ENCODE data around the gene BBS12. TPM values are rescaled to one million over a fixed set of nuclear protein-coding genes. Genes with fewer than 3 reads are reported as not detected.

The BBS12 gene
- total RNA-seq, 1 donor from 2014 or later = 4.6 TPM

DNA sequence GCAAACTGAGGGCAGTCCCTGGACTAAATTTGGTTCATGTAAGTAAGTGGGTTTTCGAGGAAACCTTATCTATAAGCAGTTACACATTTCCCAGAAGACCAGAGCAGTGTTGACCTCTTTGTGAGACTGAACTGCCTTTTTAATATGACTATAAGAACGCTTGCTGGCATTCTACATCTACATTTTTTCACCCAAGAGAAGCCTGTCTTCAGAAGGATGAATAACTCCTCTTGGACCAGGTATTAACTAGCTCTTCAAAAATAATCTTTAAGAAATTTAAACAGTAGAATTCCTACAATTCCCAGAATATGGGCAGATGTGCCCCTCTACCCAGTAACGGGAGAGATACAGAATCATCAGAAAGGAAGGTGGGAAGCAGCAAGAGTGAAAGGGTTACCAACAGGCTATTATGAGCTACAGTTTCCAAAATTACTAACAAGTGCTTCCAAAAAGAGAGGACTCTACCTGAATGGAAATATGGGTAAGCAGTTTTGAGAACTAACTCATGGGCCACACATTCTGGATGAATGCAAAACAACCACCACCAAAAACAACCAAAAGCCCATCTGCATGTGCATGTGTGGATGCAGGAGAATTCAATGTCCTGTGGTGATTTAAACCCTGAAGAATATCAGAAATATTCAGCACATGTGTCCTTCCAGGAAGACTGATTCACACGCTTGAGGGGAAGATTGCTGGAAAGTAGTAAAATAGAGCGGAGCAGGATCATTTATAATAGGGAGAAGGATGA is 17.4 kb downstream of the BBS12 start:
- no peaks in the 10 kb centered on the region for H3K9me3 Mint-ChIP-seq (ENCODE audit: unreplicated experiment)
- H3K27me3 Mint-ChIP-seq (ENCODE audit: unreplicated experiment) = peaks cover 2% of the 10 kb centered on the region
- TF ChIP-seq, protein P1, sequence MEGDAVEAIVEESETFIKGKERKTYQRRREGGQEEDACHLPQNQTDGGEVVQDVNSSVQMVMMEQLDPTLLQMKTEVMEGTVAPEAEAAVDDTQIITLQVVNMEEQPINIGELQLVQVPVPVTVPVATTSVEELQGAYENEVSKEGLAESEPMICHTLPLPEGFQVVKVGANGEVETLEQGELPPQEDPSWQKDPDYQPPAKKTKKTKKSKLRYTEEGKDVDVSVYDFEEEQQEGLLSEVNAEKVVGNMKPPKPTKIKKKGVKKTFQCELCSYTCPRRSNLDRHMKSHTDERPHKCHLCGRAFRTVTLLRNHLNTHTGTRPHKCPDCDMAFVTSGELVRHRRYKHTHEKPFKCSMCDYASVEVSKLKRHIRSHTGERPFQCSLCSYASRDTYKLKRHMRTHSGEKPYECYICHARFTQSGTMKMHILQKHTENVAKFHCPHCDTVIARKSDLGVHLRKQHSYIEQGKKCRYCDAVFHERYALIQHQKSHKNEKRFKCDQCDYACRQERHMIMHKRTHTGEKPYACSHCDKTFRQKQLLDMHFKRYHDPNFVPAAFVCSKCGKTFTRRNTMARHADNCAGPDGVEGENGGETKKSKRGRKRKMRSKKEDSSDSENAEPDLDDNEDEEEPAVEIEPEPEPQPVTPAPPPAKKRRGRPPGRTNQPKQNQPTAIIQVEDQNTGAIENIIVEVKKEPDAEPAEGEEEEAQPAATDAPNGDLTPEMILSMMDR (IDR thresholded peaks at IDR 0.05; ENCODE audit: unreplicated experiment) = no peak
- H3K36me3 Mint-ChIP-seq (ENCODE audit: low read depth, unreplicated experiment) = peaks cover 4% of the 10 kb centered on the region
- no peaks in the 10 kb centered on the region for H3K4me1 Mint-ChIP-seq (ENCODE audit: unreplicated experiment)
- no peak overlapping the region for H3K4me3 Mint-ChIP-seq (ENCODE audit: unreplicated experiment)
- DNase-seq (ENCODE audit: low spot score) = no peak
- no peak overlapping the region for H3K27ac Mint-ChIP-seq (ENCODE audit: unreplicated experiment)

DNA sequence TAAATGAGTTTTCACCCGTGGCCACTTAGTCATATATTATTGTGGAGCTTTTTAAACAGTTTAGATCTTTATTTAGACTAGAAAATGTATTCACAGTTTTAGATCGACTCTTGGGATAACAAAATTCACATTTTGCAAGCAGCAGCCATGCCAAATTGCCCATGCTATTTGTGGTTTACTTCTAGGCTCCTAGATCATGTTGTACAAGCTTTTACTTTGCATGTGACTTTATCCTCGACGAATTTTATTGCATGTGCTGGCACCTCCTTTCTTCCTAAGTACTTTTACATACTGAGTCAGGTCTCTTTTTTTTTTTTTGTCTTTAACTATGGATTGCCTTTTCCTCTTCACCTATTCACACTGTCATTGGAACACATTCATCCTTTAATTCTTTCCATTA is 23.2 kb downstream of the BBS12 start:
- Mint-ChIP-seq H3K27me3 (ENCODE audit: unreplicated experiment) (no peaks in the 10 kb centered on the region), H3K27ac (ENCODE audit: unreplicated experiment) (no peak overlapping the region), H3K36me3 (ENCODE audit: low read depth, unreplicated experiment) (no peaks in the 10 kb centered on the region), H3K4me1 (ENCODE audit: unreplicated experiment) (no peaks in the 10 kb centered on the region), H3K9me3 (ENCODE audit: unreplicated experiment) (no peaks in the 10 kb centered on the region), H3K4me3 (ENCODE audit: unreplicated experiment) (no peak overlapping the region)
- no peak for DNase-seq (ENCODE audit: low spot score)
- TF ChIP-seq, protein P1 (IDR thresholded peaks at IDR 0.05; ENCODE audit: unreplicated experiment) = no peak

DNA sequence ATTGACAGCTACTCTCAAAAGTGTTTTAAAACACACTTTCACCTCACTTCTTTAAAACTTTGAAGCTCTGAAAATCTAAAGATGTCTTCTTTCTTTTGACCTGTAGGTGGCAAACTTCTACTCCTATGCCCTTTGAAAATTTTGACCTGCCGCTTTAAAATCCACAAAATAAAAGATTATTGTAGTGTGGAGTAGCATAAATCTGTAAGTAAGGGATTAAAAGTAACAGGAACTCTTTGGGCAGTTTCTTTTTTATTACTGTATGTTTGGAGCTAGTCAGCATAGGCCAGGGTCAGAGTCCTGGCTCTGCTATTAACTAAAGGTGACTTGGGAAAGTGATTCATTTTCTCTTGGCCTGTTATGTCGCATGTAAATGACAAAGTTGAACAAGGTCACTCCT is 25.5 kb downstream of the BBS12 start:
- Mint-ChIP-seq H3K4me1 (ENCODE audit: unreplicated experiment) (peaks cover 10% of the 10 kb centered on the region), H3K27ac (ENCODE audit: unreplicated experiment) (no peak overlapping the region), H3K9me3 (ENCODE audit: unreplicated experiment) (no peaks in the 10 kb centered on the region), H3K4me3 (ENCODE audit: unreplicated experiment) (no peak overlapping the region), H3K27me3 (ENCODE audit: unreplicated experiment) (no peaks in the 10 kb centered on the region), H3K36me3 (ENCODE audit: low read depth, unreplicated experiment) (no peaks in the 10 kb centered on the region)
- no peak for DNase-seq (ENCODE audit: low spot score)
- TF ChIP-seq, protein P1 (IDR thresholded peaks at IDR 0.05; ENCODE audit: unreplicated experiment) = peak; percentile 94

DNA sequence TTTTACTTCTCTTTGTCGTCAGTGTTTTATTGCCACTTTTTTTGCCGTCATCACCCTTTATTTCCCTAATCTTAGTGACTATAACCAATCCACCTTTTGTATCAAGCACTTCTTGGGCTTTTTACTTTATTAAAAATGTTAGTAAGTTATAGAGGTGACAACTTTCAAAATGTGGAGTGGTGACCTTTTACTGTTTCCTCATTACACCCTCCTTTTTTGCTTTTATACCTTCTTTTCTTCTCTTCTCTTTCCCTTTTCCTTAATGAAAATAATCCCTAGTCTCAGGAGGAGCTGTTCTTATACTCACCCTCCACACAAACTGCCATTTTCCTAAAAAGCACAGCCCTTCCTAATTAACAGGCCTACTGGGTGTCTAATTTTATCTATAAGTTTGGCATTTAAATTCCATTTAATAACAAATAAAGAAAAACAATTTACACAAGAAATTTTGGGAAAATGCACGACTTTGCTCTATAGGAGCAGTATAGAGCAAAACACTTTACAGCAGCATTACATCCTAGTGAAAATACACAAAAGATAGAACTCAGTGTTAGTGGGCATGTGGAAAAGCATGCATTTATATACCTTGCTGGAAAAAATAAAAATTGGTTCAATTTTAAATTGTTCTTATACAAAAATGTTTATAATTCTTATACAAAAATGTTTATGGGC is 27.3 kb downstream of the BBS12 start:
- TF ChIP-seq, protein P1 (IDR thresholded peaks at IDR 0.05; ENCODE audit: unreplicated experiment) = peak; percentile 49
- no peak overlapping the region for H3K27ac Mint-ChIP-seq (ENCODE audit: unreplicated experiment)
- no peaks in the 10 kb centered on the region for H3K9me3 Mint-ChIP-seq (ENCODE audit: unreplicated experiment)
- H3K36me3 Mint-ChIP-seq (ENCODE audit: low read depth, unreplicated experiment) = no peaks in the 10 kb centered on the region
- H3K27me3 Mint-ChIP-seq (ENCODE audit: unreplicated experiment) = no peaks in the 10 kb centered on the region
- no peak for DNase-seq (ENCODE audit: low spot score)
- H3K4me1 Mint-ChIP-seq (ENCODE audit: unreplicated experiment) = peaks cover 13% of the 10 kb centered on the region
- H3K4me3 Mint-ChIP-seq (ENCODE audit: unreplicated experiment) = no peak overlapping the region

DNA sequence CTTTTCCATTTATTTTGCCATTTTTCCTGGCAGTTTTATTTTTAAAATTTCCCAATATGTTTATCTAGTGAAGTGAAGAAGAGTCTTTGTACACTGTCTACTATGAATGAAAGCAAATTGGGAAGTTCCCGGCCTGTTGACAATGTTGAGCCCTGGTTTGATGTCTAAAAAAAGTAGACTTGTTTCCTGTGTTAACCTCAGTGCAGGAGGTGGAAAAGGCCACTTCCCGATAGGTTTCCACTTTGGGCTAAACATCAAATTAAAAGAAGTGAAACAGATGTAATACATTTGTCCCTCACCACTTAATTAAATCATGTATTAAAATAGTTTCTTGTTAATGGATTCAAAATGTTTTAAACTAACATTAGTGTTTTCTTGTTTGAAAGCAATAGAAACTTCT is 30.0 kb downstream of the BBS12 start:
- Mint-ChIP-seq H3K27ac (ENCODE audit: unreplicated experiment) (no peak overlapping the region), H3K27me3 (ENCODE audit: unreplicated experiment) (no peaks in the 10 kb centered on the region), H3K36me3 (ENCODE audit: low read depth, unreplicated experiment) (no peaks in the 10 kb centered on the region), H3K9me3 (ENCODE audit: unreplicated experiment) (no peaks in the 10 kb centered on the region), H3K4me1 (ENCODE audit: unreplicated experiment) (peaks cover 13% of the 10 kb centered on the region), H3K4me3 (ENCODE audit: unreplicated experiment) (no peak overlapping the region)
- DNase-seq (ENCODE audit: low spot score) = no peak
- TF ChIP-seq, protein P1 (IDR thresholded peaks at IDR 0.05; ENCODE audit: unreplicated experiment) = no peak
